Suprapubic skin (tissue), 4 donors: ENCODE data around the gene IRAK1.

ENCODE experiments used
- EP300 ChIP-seq: sonication (generic); formaldehyde crosslinking; IDR thresholded peaks from one replicate; pipeline ENCODE4 v1.6.1; 2017; ENCODE audit warnings: antibody characterized with exemption
- POLR2A ChIP-seq, 2 donors: fragments of 450-650 bp; IDR thresholded peaks; one replicate each; pipeline ENCODE4 v1.6.1; 2017; ENCODE audit warnings: antibody characterized with exemption in 2 of 2, mild to moderate bottlenecking in 2 of 2, moderate library complexity in 2 of 2
- POLR2AphosphoS5 ChIP-seq, 3 donors: sonication (generic); formaldehyde crosslinking; IDR thresholded peaks; one replicate each; pipeline ENCODE4 v1.6.1; 2017; ENCODE audit warnings: antibody characterized with exemption in 3 of 3
- TF ChIP-seq, protein P1 (sequence below), 2 donors: fragments of 200-600 bp in 1 of 2; fragments of 450-650 bp in 1 of 2; sonication (generic) in 1 of 2; IDR thresholded peaks; one replicate each; pipeline ENCODE4 v1.5.1; 2016 to 2019; ENCODE audit warnings: antibody characterized with exemption in 2 of 2, mild to moderate bottlenecking in 1 of 2, moderate library complexity in 1 of 2

DNA sequence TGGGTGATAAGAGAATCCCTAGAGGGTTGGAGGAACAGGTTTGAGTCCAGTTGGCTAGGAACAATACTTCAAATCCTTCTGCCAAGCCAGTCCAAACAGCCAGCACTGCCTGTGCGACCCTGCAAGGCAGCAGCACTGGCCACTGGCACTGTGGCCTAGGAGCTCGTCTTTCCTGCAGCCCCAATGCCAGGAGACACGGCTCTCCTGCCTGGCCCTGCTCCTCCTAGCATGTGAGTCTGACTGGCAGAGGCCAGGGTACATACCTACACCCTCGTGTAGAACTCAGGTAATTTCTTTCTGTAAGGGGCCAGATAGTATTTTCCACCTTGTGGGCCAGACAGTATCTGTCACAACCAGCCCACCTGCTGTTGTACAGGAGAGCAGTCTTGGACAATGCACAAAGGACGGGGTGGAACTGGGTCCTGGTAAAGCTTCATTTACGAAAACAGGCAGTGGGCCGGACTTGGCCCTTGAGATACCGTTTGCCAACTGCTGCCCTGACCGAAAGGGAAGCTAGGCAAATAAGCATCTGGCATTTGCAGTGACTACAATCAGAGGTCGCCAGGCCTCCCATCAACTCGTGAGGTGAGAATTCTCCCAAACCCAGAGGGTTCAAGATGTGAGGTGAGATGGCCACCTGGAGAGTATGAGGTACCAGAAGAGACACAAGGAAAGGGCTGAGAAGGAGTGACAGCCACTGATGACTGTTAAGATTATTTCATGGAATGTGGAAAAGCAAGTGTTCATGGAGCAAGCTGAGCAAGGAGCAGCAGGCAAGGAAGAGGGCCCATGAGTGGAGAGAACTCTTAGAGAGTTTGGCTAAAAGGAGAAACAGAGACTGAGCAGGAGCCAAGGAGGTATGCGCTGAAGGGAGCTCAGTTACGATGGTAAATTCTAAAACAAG is 29.8 kb upstream of the IRAK1 start:
- TF ChIP-seq, protein P1, sequence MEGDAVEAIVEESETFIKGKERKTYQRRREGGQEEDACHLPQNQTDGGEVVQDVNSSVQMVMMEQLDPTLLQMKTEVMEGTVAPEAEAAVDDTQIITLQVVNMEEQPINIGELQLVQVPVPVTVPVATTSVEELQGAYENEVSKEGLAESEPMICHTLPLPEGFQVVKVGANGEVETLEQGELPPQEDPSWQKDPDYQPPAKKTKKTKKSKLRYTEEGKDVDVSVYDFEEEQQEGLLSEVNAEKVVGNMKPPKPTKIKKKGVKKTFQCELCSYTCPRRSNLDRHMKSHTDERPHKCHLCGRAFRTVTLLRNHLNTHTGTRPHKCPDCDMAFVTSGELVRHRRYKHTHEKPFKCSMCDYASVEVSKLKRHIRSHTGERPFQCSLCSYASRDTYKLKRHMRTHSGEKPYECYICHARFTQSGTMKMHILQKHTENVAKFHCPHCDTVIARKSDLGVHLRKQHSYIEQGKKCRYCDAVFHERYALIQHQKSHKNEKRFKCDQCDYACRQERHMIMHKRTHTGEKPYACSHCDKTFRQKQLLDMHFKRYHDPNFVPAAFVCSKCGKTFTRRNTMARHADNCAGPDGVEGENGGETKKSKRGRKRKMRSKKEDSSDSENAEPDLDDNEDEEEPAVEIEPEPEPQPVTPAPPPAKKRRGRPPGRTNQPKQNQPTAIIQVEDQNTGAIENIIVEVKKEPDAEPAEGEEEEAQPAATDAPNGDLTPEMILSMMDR (IDR thresholded peaks at IDR 0.05): no peak
- TF ChIP-seq EP300: no peak
- no peak for TF ChIP-seq POLR2A (IDR thresholded peaks at IDR 0.05)
- no peak for TF ChIP-seq POLR2AphosphoS5 (IDR thresholded peaks at IDR 0.05)
